ENCODE measurements around the gene FAM120B.
"Not testable (repeated sequence)": the region's sequence is repeated elsewhere in the genome, so short reads cannot be mapped to it uniquely, and the experiment has no call there.

The FAM120B gene

DNA sequence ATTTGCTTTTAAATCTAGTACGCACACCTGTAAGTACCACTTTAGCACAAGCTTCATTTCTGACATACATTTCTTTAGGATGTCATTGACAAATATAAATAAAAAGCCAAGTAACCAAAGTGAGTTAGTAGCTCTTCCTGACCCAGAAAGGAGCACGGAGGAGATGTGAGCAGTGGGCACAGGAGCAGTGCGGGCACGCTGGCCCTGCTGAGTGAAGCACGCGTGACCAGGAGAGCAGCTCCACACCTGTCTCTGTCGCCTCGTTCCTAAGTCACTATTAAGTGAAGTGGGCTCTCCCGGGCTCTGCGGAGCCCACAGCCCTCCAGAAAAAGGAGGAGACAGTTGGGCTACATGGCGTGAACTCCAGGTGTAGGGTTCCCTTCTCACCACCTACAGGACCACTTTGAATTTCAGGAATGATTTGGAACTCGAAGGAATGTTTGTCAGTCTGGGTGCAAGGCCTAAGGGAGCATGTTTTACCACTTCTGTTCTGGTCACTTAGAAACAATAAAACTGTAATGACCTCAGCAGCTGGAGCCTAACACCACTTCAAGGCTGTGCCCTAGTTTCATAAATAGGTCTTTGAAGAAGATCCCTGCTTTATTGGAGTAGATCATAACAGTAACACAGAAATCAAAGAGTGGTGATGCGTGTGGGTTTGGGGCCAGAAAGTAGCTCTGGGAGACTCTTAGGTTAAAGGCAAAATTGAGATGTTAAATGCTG is 95.9 kb downstream of the FAM120B start:
- Histone ChIP-seq H3K4me1 (ENCODE audit: insufficient read depth, low read length) (peaks cover 7% of the 10 kb centered on the region), H3K36me3 (ENCODE audit: insufficient read depth, low read length) (peaks cover 4% of the 10 kb centered on the region; the same call in 1 of the 2 replicates), H3K9ac (ENCODE audit: low read depth, low read length) (no peak overlapping the region), H3K9me3 (ENCODE audit: control insufficient read depth, insufficient read depth, low read length) (no peaks in the 10 kb centered on the region)

GRCh38 chr6:170403451-170403850 is 96.9 kb downstream of the FAM120B start:
- H3K4me1 ChIP-seq (ENCODE audit: insufficient read depth, low read length) = peaks cover 7% of the 10 kb centered on the region
- peaks cover 4% of the 10 kb centered on the region; the same call in 1 of the 2 replicates for H3K36me3 ChIP-seq (ENCODE audit: insufficient read depth, low read length)
- no peaks in the 10 kb centered on the region for H3K9me3 ChIP-seq (ENCODE audit: control insufficient read depth, insufficient read depth, low read length)
- H3K9ac ChIP-seq (ENCODE audit: low read depth, low read length) = no peak overlapping the region

- Histone ChIP-seq H3K9ac (ENCODE audit: low read depth, low read length) (no peak overlapping the region), H3K4me1 (ENCODE audit: insufficient read depth, low read length) (peaks cover 7% of the 10 kb centered on the region), H3K36me3 (ENCODE audit: insufficient read depth, low read length) (peaks cover 4% of the 10 kb centered on the region; the same call in 1 of the 2 replicates), H3K9me3 (ENCODE audit: control insufficient read depth, insufficient read depth, low read length) (no peaks in the 10 kb centered on the region)
These were observed 97.5 kb downstream of the FAM120B start for GRCh38 chr6:170404036-170404435.

GRCh38 chr6:170404697-170405096 is 98.1 kb downstream of the FAM120B start:
- peaks cover 7% of the 10 kb centered on the region for H3K4me1 ChIP-seq (ENCODE audit: insufficient read depth, low read length)
- no peaks in the 10 kb centered on the region for H3K9me3 ChIP-seq (ENCODE audit: control insufficient read depth, insufficient read depth, low read length)
- peaks cover 4% of the 10 kb centered on the region; the same call in 1 of the 2 replicates for H3K36me3 ChIP-seq (ENCODE audit: insufficient read depth, low read length)
- H3K9ac ChIP-seq (ENCODE audit: low read depth, low read length) = no peak overlapping the region

DNA sequence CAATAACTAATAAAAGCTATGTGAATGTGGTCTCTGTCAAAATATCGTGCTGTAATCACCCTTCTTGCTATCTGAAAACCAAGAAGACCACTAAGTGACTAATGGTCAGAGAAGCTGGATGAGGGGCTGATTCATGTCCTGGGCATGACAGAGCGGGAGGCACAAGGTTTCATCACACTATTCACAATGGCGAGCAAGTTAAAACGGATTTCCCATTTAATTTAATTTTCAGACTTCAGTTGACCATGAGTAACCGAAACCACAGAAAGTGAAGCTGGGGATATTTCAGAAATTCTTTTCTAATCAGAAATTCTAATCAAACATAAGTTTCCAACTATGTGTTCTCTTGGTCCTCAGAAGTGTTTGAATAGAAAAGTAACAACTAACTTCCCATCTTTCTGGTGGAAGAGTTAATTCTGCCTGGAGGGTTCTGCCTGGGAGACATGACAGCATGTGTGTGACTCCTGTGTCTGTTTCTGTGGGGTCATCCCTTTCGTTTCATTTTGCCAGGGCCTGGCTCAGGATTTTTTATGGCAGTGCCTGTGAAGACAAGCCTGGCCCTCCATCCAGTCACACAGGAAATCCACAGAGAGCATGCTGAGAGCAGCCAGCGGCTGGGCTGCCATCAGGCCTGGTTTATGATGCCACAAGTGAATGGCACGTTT is 98.9 kb downstream of the FAM120B start:
- Histone ChIP-seq H3K36me3 (ENCODE audit: insufficient read depth, low read length) (peaks cover 4% of the 10 kb centered on the region; the same call in 1 of the 2 replicates), H3K4me1 (ENCODE audit: insufficient read depth, low read length) (peaks cover 7% of the 10 kb centered on the region), H3K9me3 (ENCODE audit: control insufficient read depth, insufficient read depth, low read length) (no peaks in the 10 kb centered on the region), H3K9ac (ENCODE audit: low read depth, low read length) (no peak overlapping the region)

DNA sequence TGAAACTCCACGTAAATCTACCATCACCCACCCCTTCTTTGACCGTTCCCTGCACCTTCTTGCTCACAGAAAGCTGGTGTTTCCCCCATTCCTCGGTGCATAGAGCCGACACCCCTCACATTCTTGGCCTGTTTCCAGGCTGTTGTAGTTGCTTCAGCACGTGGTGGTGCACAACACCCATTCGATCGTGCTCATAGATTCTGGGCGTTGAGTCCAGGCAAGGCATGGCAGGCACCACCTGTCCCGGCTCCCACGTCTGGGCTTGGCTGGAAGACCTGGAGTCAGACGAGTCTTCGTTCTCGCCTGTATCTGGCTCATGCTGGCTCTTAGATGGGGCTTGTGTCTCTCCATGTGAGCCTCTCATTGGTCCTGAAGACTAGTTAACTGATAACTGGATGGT is 100.6 kb downstream of the FAM120B start:
- no peaks in the 10 kb centered on the region for H3K9me3 ChIP-seq (ENCODE audit: control insufficient read depth, insufficient read depth, low read length)
- H3K9ac ChIP-seq (ENCODE audit: low read depth, low read length) = no peak overlapping the region
- peaks cover 3% of the 10 kb centered on the region; the same call in 1 of the 2 replicates for H3K36me3 ChIP-seq (ENCODE audit: insufficient read depth, low read length)
- H3K4me1 ChIP-seq (ENCODE audit: insufficient read depth, low read length) = peaks cover 7% of the 10 kb centered on the region

DNA sequence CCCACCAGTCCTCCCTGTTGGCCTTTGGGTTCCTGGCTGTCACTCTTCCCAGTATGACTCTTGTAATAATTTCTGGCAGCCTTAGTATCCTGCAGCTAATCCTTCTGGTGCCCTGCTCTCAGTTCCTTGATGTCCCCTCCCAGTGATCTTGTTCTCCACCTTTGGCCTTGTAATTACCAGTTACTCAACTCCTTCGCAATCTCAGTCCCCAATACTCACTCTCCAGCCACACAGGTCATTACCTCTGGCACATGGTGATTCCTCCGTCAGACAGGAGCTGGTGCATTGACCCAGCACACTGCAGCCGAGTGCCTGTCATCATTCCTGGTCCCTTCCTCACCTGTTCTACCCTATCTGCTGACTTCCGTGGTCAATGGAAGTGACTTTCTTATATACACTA is 101.4 kb downstream of the FAM120B start:
- Histone ChIP-seq H3K9me3 (ENCODE audit: control insufficient read depth, insufficient read depth, low read length) (no peaks in the 10 kb centered on the region), H3K9ac (ENCODE audit: low read depth, low read length) (no peak overlapping the region), H3K36me3 (ENCODE audit: insufficient read depth, low read length) (no peaks in the 10 kb centered on the region)

GRCh38 chr6:170409746-170410145 is 103.2 kb downstream of the FAM120B start:
- not testable (repeated sequence) for H3K9me3 ChIP-seq (ENCODE audit: control insufficient read depth, insufficient read depth, low read length); H3K9ac ChIP-seq (ENCODE audit: low read depth, low read length); H3K4me1 ChIP-seq (ENCODE audit: insufficient read depth, low read length); H3K36me3 ChIP-seq (ENCODE audit: insufficient read depth, low read length)

More for the DNA sequence above, 101.4 kb downstream of the FAM120B start:
- peaks cover 4% of the 10 kb centered on the region for H3K4me1 ChIP-seq (ENCODE audit: insufficient read depth, low read length)

DNA sequence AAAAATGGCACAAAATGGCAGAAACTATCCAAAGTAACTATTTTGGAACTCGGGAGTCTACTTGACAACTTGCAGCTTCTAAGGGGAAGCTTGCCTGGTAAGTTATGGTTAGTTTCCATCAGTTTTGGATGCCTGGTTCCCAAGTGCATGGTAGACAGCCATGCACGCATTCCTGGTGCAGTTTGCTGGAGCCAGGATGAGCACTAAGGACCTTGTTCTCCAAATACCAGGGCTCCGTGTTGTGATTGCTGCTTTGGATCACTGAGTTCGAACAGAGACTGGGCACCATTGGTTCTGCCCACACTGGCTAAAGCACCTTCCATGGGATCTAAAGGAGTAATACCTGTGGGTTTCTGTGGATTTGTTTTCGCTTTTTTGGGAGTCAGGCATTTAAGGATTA is 103.7 kb downstream of the FAM120B start:
- Histone ChIP-seq H3K4me1 (ENCODE audit: insufficient read depth, low read length) (no peaks in the 10 kb centered on the region), H3K36me3 (ENCODE audit: insufficient read depth, low read length) (no peaks in the 10 kb centered on the region), H3K9ac (ENCODE audit: low read depth, low read length) (no peak overlapping the region), H3K9me3 (ENCODE audit: control insufficient read depth, insufficient read depth, low read length) (no peaks in the 10 kb centered on the region)

DNA sequence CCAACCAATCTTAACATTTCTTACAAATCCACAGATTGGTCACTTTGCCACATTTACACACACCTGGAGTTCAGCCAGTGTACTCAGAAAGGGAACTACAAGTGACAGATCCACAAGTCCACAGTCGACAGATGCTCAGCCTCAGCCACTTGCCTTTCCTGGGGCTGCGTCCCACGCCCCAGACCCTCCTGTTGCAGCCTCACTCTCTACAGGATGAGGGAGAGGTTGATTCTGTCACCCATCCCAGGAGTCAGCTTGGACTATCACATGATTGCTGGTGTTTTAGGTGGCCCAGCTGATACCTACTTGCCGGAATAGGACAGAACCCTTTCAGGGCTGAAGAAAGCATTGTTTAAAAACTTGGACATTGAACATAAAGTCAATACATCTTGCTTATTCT is 108.8 kb downstream of the FAM120B start:
- no peaks in the 10 kb centered on the region for H3K4me1 ChIP-seq (ENCODE audit: insufficient read depth, low read length)
- no peak overlapping the region for H3K9ac ChIP-seq (ENCODE audit: low read depth, low read length)

DNA sequence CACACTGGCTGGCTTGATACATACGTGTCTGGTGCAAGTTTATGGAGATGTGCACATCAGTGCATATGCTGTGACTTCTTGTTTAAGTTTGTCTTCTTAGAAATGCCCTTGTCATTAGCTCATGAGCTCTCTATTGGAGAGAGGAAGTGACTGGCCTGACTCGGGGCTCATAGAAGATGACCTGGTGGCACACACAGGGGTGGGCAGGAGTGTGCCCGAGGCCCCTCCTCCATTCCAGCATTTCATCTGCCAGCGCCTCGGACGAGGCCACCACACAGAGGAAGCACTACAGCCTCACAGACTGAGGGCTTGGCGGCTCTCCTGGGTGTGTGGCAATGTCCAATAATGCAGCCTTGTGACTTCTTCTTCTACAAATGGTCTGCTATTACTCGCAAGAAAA is 109.7 kb downstream of the FAM120B start:
- H3K36me3 ChIP-seq (ENCODE audit: insufficient read depth, low read length) = no peaks in the 10 kb centered on the region
- no peaks in the 10 kb centered on the region for H3K9me3 ChIP-seq (ENCODE audit: control insufficient read depth, insufficient read depth, low read length)
- H3K9ac ChIP-seq (ENCODE audit: low read depth, low read length) = no peak overlapping the region
- no peaks in the 10 kb centered on the region for H3K4me1 ChIP-seq (ENCODE audit: insufficient read depth, low read length)

More for the DNA sequence above, 108.8 kb downstream of the FAM120B start:
- H3K36me3 ChIP-seq (ENCODE audit: insufficient read depth, low read length) = no peaks in the 10 kb centered on the region
- no peaks in the 10 kb centered on the region for H3K9me3 ChIP-seq (ENCODE audit: control insufficient read depth, insufficient read depth, low read length)

DNA sequence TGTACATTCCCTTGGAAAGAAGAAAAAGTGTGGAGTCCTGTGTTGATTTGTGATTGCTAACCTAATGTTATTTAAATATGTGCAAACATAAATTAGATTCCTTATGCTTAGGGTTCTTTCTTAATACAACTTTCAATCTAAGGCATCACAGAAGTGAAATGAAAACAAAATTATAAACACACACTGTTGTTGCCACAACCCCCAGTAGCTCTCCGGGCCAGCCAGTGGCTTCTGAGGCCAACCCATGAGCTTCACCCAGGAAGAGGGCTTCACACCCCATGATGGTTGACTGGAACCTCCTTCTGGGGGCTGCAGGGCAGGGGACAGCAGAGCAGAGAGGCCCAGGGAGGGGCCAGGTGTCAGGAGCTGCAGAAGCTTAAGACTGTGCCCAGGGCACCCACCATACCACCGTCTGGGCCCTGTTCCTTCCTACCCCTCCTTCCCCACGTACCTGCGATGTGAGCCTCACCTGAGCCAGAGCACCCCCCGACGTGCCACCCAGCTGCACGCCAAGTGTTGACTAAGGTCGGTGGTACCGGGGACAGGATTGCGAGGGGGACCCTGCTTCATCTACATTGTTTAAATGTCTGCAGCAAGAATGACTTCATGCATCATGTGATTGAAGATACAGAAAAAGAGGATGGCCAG is 110.5 kb downstream of the FAM120B start:
- H3K9me3 ChIP-seq (ENCODE audit: control insufficient read depth, insufficient read depth, low read length) = no peaks in the 10 kb centered on the region
- no peaks in the 10 kb centered on the region for H3K4me1 ChIP-seq (ENCODE audit: insufficient read depth, low read length)
- no peaks in the 10 kb centered on the region for H3K36me3 ChIP-seq (ENCODE audit: insufficient read depth, low read length)
- no peak overlapping the region for H3K9ac ChIP-seq (ENCODE audit: low read depth, low read length)

GRCh38 chr6:170417881-170418280 is 111.3 kb downstream of the FAM120B start:
- Histone ChIP-seq H3K9me3 (ENCODE audit: control insufficient read depth, insufficient read depth, low read length) (no peaks in the 10 kb centered on the region), H3K36me3 (ENCODE audit: insufficient read depth, low read length) (no peaks in the 10 kb centered on the region), H3K4me1 (ENCODE audit: insufficient read depth, low read length) (no peaks in the 10 kb centered on the region), H3K9ac (ENCODE audit: low read depth, low read length) (no peak overlapping the region)

- H3K4me1 ChIP-seq (ENCODE audit: insufficient read depth, low read length) = no peaks in the 10 kb centered on the region
- H3K36me3 ChIP-seq (ENCODE audit: insufficient read depth, low read length) = no peaks in the 10 kb centered on the region
These were observed 113.7 kb downstream of the FAM120B start for GRCh38 chr6:170420283-170420682.

More at GRCh38 chr6:170420283-170420682, 113.7 kb downstream of the FAM120B start:
- Histone ChIP-seq H3K9ac (ENCODE audit: low read depth, low read length) (no peak overlapping the region), H3K9me3 (ENCODE audit: control insufficient read depth, insufficient read depth, low read length) (no peaks in the 10 kb centered on the region)
